HG03045 (cell line): ENCODE data around the gene TMEM151B.
"Not testable (repeated sequence)": the region's sequence is repeated elsewhere in the genome, so short reads cannot be mapped to it uniquely, and the experiment has no call there.

Experiments
- ATAC-seq: cut with Tn5 transposase; IDR thresholded peaks from one replicate; pipeline ENCODE4 v1.9.1; 2021; ENCODE audit warnings: mild to moderate bottlenecking, moderate library complexity; ENCODE audit not compliant: unreplicated experiment

The TMEM151B gene

DNA sequence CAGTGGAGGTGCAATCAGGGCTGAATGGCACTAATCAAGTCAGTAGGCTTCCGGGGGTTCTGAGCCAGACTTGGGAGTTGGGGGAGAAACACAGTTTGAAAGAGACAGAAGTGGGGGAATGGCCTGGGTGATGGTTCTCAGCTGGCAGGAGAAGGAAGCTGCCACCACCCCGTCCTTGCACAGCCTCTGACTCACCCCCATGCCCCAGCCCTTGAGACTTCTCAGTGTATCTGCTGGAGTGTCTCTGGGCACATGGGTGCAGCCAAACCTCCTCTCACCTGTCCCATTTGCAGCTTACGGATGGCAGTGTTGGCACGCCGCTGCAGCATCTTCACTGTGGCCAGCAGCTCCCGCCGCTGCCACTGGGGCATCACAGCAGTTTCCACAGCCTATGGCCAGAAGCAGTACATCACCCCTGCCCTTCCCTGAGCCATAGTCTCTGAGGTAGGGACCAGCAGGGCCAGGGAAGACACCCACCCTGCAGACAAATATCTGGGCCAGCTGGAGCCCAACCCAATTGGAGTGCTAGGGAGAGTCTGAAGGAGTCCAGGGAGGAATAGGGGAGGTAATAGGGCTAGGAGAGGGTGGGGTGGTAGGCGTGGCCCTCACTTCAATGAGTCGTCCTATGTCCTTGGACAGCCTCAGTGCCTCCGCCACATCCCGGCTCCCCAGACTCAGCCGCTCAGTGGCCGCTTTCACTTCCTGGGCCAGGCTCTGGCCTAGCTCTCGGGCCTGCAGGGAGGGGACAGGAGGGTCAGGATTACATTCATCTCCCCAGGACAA lies 31.7 kb downstream of the TMEM151B start:
- ATAC-seq = no peak

DNA sequence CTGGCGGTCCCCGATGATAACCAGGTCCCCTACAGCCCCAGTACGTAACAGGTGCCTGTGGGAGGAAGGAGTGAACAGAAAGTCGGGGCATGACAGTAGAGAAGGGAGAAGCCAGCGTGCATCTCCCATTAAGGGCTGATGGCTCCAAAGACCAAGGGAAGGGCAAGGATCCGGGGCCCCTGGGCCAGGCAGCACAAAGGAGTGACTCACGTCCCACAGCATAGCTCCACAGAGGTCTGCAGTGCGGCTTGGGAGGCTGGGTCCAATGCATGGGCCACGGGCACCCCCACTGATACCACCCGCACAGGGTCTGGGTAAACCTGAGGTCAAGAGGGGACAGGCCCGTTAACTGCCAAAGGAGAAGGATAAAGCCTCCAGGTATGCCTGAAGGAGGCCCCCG lies 32.6 kb downstream of the TMEM151B start:
- no peak for ATAC-seq

DNA sequence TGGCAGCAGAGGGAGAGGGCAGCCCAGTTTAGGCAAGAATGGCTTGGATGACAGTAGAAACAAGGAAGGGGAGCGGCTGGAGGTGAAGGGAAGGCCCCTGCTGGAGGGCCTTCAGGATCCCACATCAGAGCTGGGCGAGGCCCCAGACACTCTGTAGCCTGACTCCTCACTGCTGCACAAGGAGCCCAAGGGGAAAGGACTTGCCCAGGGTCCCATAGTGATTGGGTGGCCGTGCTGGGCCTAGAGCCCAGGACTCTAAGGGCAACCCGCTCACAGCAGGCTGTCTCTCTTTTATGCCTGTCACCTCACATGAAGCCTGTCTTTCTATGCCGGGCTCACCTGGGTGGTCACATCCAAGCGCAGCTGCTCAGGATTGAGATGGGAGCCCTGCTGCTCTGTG lies 33.6 kb downstream of the TMEM151B start:
- no peak for ATAC-seq

DNA sequence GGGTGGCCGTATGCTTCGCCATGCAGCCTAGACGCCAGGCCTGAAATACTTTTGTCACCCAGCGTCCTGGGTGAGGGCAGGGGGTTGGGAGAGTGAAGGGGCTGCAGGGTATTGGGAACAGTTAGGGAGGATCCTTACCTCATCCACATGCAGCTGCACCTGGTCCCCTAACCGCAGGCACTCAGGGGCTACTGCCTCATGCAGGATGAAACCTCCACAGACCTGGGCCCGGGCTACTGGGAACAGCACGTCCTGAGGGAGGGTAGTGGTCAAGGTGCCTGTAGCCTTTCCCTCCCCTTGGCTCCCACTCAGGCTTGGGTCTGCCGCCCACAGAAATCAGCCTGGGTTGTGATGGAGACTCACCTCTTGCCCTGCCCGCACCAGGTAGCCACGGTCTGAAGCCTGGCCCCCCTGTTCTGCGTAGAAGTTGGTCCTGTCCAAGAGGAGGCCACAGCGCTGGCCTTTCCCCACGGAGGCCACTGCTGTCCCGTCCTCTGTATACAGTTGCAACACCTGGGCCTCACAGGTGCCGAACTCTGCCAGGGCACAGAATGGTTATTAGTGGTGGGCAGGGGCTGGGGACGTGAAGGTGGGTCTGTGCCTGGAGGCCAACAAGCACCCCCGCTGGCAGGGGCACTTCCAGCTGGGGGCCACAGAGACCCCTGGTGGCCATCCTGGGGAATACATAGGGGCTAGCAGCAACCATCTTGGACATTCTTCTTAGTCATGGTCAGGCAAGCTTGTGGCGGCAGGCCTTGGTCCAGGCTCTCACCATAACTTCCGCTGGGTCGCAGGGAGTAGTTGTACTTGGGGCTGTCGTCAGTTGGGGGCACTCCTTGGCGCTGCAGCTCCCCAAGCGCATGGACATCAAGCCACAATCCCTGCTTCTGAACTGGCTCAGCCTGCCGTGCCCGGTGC lies 34.3 kb downstream of the TMEM151B start:
- no peak for ATAC-seq

- ATAC-seq = no peak
Measured at GRCh38 chr6:44305200-44305725, 35.0 kb downstream of the TMEM151B start.

- no peak for ATAC-seq
Measured at GRCh38 chr6:44306710-44307109, 36.5 kb downstream of the TMEM151B start.

DNA sequence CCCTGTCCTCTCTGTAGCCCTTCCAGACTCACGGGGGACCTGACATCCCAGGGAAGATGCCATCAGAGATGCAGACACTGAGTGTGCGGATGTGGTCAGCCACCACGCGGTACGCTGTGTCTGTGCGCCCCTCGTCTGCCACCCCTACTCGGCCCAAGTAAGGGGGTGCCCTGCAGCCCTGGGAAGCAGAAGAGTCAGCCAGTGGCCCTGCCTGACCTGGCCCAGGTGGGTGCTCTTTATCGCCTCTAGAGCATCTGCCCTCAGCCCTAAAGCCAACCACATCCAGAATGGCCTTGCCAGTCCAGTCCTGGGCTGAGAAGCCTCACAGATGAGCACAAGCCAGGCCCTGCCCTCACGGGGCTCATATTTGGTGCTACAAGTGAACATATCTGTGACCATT lies 37.0 kb downstream of the TMEM151B start:
- ATAC-seq = no peak

GRCh38 chr6:44309092-44309491 lies 38.8 kb downstream of the TMEM151B start:
- no peak for ATAC-seq

DNA sequence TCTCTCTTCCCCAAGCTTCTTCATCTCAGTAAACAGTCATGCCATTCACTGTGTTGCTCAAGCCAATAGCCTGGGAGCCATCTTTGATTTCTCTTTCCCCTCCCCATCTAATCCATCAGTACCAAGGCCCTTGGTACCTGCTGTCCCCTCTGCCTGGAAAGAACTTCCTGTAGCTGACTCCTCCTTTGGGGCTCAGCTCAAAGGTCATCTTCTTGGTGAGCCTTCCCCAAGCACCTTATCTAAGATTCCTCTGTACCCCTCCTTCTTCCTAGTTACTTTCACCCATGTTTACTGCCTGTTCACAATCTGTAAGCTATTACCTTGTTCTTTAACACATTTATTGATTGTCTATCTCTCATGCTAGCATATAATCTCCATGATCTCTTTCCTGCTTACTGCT lies 39.4 kb downstream of the TMEM151B start:
- no peak for ATAC-seq

GRCh38 chr6:44310241-44310640 lies 40.0 kb downstream of the TMEM151B start:
- no peak for ATAC-seq

DNA sequence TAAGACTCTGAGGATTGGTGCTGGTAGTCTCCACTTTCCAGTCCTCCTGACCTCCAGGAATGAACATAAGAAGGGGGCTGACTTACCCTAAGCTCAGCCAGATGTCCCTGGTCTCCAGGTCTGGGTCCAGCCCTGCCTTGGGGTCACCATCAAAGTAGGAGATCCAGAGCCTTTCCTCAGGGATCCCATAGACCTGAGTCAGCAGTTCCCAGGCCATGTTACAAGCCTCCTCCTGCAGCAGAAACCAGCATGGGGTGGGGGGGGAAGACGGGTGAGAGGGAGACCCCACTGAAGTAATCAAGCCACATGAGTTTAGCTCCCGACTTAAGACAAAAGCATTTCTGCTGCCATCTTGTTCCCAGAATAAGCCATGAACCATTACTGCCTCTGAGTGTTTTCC lies 41.1 kb downstream of the TMEM151B start:
- ATAC-seq = no peak

- ATAC-seq = no peak
Measured at GRCh38 chr6:44311767-44312166, 41.5 kb downstream of the TMEM151B start.

DNA sequence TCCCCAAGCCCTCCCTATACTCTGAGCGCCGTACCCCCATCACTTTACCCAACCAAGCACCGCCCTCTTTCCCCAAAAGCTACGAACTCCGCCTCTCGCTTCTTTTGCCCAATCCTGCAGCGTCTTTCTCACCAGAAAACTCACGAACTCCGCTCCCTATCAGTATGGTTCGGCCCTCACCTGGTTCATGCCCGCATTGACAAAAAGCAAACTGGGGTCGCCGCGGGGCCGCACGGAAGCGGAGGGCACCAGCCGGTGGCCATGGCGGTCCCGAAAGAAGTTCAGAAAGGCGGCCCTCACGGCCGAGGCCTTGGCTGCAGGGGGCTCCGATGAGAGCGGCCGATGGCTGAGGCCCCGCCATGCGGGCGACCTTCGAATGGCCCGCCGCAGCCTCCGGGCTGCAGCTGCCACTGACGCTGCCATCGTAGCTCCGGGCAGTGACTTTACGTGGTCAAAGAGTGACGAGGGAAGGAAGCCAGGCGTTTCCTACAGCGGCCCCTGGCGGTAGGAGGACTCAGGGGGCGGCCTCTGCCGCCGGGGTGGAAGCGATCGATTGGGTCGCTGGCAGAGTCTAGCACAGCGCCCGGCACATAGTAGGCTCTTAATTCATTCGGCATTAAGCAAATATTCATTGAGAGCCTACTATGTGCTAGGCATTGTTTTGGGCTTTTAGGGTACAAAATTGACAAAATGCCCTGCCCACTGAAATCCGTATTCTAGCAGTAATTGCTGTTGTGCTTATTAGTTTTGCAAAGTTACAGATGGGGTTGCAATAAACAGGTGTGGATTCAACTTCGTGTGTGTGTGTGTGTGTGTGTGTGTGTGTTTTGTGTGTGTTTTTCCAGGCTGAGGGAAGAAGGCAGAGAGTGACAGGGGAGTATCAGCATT lies 42.9 kb downstream of the TMEM151B start, which contains the start of gene AARS2:
AARS2 (minus strand) TSS at position 447 of the 888 bp plus-strand sequence; CDS start at position 423, 24 bp downstream.
- peak; percentile 92 for ATAC-seq

- not testable (repeated sequence) for ATAC-seq
Measured at GRCh38 chr6:44314657-44315056, 44.4 kb downstream of the TMEM151B start.

GRCh38 chr6:44315516-44315915 lies 45.3 kb downstream of the TMEM151B start:
- no peak for ATAC-seq

GRCh38 chr6:44315951-44316350 lies 45.7 kb downstream of the TMEM151B start:
- no peak for ATAC-seq

DNA sequence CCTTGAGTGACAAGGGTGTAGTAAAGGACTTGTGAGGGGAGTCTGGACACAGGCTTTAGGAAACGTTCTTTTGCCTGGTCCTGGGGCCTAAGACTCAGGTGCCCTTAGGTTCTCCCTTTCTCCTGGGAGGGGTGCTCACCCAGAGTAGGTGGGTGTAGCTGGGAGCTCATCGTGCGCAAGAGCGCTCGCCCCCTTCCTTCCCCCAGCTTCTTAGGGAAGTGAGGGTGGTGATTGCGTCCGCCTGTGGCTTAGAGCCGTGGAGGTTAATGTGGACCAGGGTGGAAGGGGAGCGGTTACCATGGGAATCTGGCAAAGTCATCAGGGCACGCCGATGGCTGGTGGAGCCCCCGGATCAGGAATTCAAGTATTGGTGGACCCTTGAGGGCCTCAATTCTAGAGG lies 46.2 kb downstream of the TMEM151B start:
- no peak for ATAC-seq

- not testable (repeated sequence) for ATAC-seq
Measured at GRCh38 chr6:44317136-44317631, 46.9 kb downstream of the TMEM151B start.

GRCh38 chr6:44321210-44321609 lies 51.0 kb downstream of the TMEM151B start:
- ATAC-seq = no peak

DNA sequence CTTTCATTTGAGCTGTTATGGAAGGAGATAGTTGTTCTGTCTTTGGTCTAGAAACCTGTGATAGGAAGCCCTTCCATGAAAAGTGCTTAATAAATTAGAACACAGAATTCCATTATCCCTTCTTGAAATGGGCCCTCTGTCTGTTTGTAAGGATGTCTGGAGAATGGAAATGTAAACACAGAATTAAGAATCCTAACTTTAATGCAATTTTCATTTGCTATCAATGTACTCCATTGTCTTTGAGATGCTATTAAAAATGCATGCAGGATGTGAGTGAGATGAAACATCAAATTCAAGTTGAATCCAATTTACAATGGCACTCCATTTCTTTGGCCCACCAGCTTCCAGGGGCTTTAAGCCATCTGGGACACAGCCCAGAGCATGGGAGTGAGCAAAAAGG lies 56.8 kb downstream of the TMEM151B start:
- no peak for ATAC-seq
